ENCODE measurements around the gene ZDHHC24. TPM values are rescaled to one million over a fixed set of nuclear protein-coding genes. Genes with fewer than 3 reads are reported as not detected.

The ZDHHC24 gene
- total RNA-seq, 1 donor from 2014 or later = 4.0 TPM

GRCh38 chr11:66569076-66569475 lies 23.2 kb upstream of the ZDHHC24 start:
- no peak for ATAC-seq
- intact Hi-C loops (cut with DNase I) = loop anchor here (1.0 kb wide), 1 partner anchor 26 kb away; no protein-coding TSS in a partner anchor

DNA sequence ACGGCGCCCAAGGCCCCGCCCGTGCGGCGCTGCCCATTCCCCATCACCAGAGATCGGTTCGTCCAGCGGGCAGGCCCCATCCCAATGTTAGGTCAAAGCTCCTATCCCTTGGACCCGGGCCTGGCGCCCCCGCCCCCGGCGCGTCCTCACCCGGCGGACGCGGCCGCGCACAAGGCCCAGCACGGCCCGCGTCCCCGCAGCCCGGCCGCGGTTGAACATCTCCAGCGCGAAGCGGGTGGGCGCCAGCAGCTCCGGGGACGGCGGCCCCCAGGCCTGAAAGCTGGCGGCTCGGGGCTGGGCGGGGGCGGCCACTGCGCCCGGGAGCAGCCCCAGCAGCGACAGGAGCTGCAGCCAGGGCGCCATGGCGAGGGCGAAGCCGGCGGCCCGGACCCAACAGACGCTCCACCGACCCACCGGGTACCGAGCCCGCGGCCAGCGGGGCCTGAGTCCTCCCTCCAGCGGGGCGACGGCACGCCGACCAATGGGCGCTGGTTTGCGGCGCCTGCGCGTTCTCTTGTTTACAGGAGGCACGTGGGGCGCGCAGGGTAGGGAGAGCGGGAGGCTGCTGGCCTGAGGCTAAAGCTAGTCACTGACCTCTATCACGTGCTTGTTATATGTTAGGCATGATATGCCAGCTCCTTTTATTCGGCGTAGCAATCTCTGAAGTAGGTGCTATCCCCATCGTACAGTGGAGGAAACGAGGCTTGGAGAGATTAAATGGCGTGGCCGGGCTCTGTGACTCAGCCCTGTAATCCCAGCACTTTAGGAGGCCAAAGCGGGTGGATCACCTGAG lies 22.5 kb upstream of the ZDHHC24 start, which contains the start of gene CTSF:
Gene CTSF (minus strand): TSS at position 483 of the 793 bp plus-strand sequence. CDS start 120 bp downstream, at position 363.
- peak; percentile 95 for DNase-seq (ENCODE audit: missing footprints)
- intact Hi-C loops (cut with DNase I) = no loop called here

More at GRCh38 chr11:66569076-66569475, 23.2 kb upstream of the ZDHHC24 start:
- no peak for DNase-seq (ENCODE audit: missing footprints)

DNA sequence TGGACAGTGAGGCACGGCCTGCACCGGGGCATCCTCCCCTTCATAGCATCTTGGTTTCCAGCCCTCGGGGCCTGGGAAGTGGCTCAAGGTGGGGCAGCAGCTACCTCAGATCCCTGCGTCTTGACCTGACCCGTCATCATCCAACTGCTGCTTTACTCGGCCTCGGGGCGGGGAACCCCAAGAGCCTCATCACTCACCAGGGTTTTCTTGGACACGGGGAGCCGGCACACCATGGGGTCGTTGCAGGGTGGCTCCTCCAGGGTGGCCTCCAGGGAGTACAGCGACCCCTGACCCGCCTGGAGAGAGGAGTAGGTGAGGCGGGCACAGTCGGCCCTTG lies 21.9 kb upstream of the ZDHHC24 start:
- peak; percentile 11 for ATAC-seq
- intact Hi-C loops (cut with DNase I) = no loop called here

More for the DNA sequence above, 22.5 kb upstream of the ZDHHC24 start, which contains the start of gene CTSF:
- ATAC-seq = peak; percentile 97

DNA sequence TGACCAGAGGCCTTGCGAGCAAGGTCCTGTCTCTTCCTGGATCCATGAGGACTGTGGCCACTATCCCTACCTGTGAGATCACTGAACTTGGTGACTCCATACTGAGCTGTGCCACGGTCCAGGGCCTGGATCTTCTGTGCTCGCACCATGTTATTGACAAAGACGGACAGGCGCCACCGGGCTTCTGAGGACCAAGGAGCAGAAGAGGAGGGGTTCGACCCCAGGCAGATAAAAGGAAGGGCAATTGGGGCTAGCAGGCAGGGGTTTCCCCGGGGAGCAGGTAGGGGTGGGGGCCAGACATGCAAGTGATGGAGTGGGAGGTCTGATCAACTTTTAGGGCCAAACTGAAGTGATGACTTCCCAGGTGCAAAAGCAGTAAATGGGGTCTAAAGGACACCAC lies 20.4 kb upstream of the ZDHHC24 start:
- intact Hi-C loops (cut with DNase I) = no loop called here
- ATAC-seq = no peak
- DNase-seq (ENCODE audit: missing footprints) = no peak

More for the DNA sequence above, 21.9 kb upstream of the ZDHHC24 start:
- no peak for DNase-seq (ENCODE audit: missing footprints)

GRCh38 chr11:66564984-66565383 lies 19.1 kb upstream of the ZDHHC24 start:
- ATAC-seq (no peak), DNase-seq (ENCODE audit: missing footprints) (no peak)
- intact Hi-C loops (cut with DNase I) = no loop called here

- intact Hi-C loops (cut with DNase I) = no loop called here
- ATAC-seq (no peak), DNase-seq (ENCODE audit: missing footprints) (no peak)
These were observed 18.7 kb upstream of the ZDHHC24 start for GRCh38 chr11:66564538-66564937.

DNA sequence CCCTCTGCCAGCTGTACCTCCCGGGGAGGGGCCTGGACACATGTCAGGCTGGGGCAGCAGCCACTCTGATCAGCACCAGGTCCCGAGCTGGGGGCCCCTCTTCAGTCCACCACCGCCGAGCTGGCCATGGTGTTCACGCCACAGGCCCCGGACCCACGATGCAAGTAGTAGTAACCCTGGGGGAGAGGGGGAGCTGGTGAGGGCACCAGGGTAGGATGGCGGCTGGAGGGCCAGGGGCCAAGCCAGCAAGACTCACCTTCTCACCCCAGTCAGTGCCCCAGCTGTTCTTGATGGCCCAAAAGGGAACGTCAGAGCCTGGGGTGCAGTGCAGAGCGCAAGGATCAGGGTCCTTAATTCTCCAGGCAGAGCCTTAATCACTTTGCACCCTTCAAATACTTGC lies 18.0 kb upstream of the ZDHHC24 start:
- ATAC-seq (no peak), DNase-seq (ENCODE audit: missing footprints) (no peak)
- intact Hi-C loops (cut with DNase I) = no loop called here

- ATAC-seq (no peak), DNase-seq (ENCODE audit: missing footprints) (no peak)
- intact Hi-C loops (cut with DNase I) = no loop called here
These were observed 17.2 kb upstream of the ZDHHC24 start for GRCh38 chr11:66562907-66563583.

DNA sequence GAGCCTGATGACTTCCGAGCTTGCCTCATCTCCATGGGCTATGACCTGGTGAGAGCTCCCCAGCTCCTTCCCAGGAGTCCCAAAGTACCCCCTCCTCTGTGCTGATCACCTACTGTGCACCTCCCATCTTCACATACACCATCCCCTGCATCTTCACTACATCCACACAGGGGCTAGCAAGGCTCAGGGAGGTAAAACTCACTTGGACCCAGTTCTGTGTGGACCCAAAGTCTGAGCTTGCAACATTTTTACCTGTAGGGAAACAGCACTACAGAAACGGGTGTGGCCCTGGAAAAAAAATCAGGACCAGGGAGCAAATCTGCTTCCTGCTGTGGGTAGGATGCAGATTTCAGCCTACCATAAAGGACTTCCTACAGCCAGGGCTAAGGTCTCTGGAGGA lies 16.4 kb upstream of the ZDHHC24 start:
- ATAC-seq (no peak), DNase-seq (ENCODE audit: missing footprints) (no peak)
- intact Hi-C loops (cut with DNase I) = no loop called here

DNA sequence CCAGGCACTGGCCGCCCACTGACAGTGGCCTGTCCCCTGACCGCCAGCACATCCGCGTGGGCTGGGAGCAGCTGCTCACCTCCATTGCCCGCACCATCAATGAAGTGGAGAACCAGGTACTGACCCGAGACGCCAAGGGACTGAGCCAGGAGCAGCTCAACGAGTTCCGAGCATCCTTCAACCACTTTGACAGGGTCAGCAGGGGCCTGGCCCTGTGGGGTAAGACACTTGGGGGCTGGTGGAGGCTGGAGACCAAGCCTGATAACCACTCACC lies 16.1 kb upstream of the ZDHHC24 start:
- ATAC-seq (no peak), DNase-seq (ENCODE audit: missing footprints) (no peak)
- intact Hi-C loops (cut with DNase I) = no loop called here

- no peak for ATAC-seq
- intact Hi-C loops (cut with DNase I) = no loop called here
- no peak for DNase-seq (ENCODE audit: missing footprints)
These were observed 15.5 kb upstream of the ZDHHC24 start for GRCh38 chr11:66561178-66561974.

DNA sequence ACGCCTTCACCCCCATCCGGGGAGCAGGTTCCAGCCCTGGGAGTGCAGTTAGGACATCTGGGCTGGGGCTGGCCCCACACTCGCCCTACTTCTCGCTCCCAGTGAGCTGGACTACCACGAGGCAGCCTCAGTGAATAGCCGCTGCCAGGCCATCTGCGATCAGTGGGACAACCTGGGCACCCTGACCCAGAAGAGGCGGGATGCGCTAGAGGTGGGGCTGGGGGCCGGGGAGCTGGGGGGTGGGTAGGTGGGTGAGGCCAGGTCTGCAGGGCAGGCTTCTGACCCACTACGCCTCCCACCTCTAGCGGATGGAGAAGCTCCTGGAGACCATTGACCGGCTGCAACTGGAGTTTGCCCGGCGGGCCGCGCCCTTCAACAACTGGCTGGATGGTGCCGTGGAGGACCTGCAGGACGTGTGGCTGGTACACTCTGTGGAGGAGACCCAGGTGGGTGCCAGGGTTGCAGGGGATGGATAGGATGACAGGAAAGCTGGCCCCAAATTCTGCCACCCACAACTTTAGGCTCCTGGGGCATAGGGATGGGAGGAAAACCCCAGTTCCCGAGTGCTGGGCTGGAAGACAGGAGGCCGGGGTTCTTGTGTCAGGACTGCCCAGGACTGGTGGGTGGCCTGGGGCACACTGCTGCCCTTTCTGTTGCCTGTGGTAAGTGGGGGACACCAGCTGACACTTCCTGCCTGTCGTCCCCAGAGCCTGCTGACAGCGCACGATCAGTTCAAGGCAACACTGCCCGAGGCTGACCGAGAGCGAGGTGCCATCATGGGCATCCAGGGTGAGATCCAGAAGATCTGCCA lies 14.2 kb upstream of the ZDHHC24 start:
- intact Hi-C loops (cut with DNase I) = no loop called here
- DNase-seq (ENCODE audit: missing footprints) (no peak), ATAC-seq (no peak)

DNA sequence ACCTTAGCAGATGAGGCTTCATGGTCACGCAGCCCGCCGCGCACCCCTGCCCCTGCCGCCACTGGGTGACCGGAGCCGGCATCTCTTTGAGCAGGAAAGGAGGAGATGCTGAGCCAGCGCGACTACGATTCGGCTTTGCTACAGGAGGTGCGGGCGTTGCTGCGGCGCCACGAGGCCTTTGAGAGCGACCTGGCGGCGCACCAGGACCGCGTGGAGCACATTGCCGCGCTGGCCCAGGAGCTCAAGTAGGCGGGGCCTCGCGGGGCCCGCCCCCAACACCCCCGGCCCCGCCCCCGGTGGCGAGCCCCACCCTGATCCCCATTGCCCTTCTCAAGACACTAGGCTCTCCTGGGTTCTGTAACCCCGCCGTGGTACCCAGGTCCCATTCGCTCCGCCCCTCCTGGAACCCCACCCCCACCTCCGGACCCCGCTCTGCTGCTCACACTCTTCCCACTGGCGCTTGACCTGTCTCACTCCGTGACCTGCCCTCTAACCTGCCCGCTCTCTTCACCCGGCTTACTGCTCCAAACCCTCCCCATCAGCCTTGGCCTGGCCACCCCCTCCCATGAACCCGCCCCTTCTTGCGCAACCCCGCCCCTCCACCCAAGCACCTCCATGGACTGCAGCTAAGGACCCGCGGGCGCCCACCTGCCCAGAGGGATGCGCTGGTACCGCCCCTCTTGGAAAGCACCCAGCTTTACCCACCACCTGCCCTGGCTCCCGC lies 13.5 kb upstream of the ZDHHC24 start:
- intact Hi-C loops (cut with DNase I) = no loop called here
- peak; percentile 50 for ATAC-seq
- DNase-seq (ENCODE audit: missing footprints) = no peak

GRCh38 chr11:66557733-66558326 lies 12.0 kb upstream of the ZDHHC24 start:
- no peak for DNase-seq (ENCODE audit: missing footprints)
- ATAC-seq = no peak
- intact Hi-C loops (cut with DNase I) = no loop called here

DNA sequence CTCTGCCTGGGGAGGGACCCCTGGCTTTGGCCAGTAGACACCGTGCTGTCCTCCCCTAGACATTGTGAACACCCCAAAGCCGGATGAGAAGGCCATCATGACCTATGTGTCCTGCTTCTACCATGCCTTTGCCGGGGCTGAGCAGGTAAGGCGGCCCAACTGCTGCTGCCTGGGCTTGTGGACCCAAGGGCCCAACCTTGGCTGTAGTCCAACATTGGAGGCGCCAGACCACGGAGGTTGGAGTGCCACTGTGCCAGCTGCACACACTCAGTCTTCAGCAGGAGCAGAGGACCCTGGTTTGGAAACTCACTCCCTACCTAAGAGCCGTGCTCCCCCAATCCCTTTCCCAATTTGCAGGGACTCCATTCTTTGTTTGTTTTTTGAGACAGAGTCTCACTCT lies 10.2 kb upstream of the ZDHHC24 start:
- DNase-seq (ENCODE audit: missing footprints) (no peak), ATAC-seq (no peak)
- intact Hi-C loops (cut with DNase I) = no loop called here

DNA sequence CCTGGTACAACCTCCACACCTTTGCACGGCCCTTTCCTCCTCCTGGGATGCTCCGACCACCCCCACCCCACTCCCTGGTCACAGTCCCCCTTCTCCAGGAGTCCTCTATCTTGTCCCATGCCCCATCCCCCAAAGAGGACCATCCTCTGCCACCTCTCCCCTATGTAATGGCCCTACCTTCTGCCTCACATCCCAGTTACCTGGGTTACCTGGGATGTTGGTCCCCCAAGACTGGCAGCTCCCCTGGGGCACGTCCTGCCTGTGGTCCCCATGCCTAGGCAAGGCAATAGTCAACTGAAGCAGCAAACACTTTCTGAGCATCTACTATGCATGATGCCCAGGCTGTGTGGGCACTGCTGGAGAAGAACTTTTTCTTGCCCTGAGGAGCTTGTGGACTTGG lies 9.6 kb upstream of the ZDHHC24 start:
- ATAC-seq (no peak), DNase-seq (ENCODE audit: missing footprints) (no peak)
- intact Hi-C loops (cut with DNase I) = no loop called here

DNA sequence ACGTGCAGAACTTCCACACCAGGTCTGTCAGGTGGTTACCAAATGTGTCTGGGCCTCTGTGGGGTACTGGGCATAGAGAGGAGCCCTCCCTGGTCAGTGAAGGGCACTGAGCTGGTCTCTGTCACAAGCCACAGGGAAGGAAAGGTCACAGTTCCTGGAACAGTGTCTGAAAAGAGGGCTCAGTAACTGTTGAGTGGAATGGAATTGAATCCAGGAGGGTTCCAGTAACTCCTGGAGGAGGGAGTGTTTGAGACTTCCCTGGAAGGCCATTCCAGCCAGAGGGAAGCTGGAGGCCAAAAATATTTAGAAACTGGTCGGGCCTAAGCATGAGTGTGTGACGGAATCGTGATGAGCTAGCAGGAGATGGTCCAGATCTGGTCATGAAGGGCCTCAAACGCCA lies 8.8 kb upstream of the ZDHHC24 start:
- ATAC-seq = no peak
- no peak for DNase-seq (ENCODE audit: missing footprints)
- intact Hi-C loops (cut with DNase I) = no loop called here

GRCh38 chr11:66550887-66551286 lies 5.0 kb upstream of the ZDHHC24 start:
- no peak for DNase-seq (ENCODE audit: missing footprints)
- intact Hi-C loops (cut with DNase I) = no loop called here
- ATAC-seq = no peak
